Right lobe of liver (tissue), 6 donors: ENCODE results near the gene TREH. TPM values are rescaled to one million over a fixed set of nuclear protein-coding genes. Genes with fewer than 3 reads are reported as not detected.

Source experiments
- ATAC-seq, 4 donors: fragments of 200-7000 bp; cut with Tn5 transposase; one replicate each; pipeline ENCODE4 v1.9.1; 2020; ENCODE audit warnings: mild to moderate bottlenecking in 4 of 4, moderate library complexity in 4 of 4
- DNase-seq, 3 donors: peaks; one replicate each; pipeline ENCODE4 v3.0.0-alpha.2; 2020
- H3K27ac ChIP-seq, 3 donors: fragments of 200-600 bp; one replicate each; pipeline ENCODE4 v1.8.0; 2022
- H3K27me3 ChIP-seq, 2 donors: fragments of 200-600 bp; one replicate each; pipeline ENCODE4 v1.8.0; 2022
- H3K36me3 ChIP-seq, 4 donors: fragments of 200-600 bp; sonication (generic) in 1 of 4; one replicate each; pipeline versions ENCODE4 v1.5.1 to v1.8.0; 2017 to 2022; ENCODE audit warnings: control low read depth in 1 of 4
- H3K4me1 ChIP-seq, 4 donors: fragments of 200-600 bp; sonication (generic) in 1 of 4; one replicate each; pipeline versions ENCODE4 v1.5.1 to v1.8.0; 2017 to 2022; ENCODE audit warnings: control low read depth in 1 of 4
- H3K4me3 ChIP-seq, 3 donors: fragments of 200-600 bp; one replicate each; pipeline ENCODE4 v1.8.0; 2022
- H3K9me3 ChIP-seq, 4 donors: fragments of 200-600 bp; sonication (generic) in 1 of 4; one replicate each; pipeline versions ENCODE4 v1.5.1 to v1.8.0; 2017 to 2022; ENCODE audit warnings: control low read depth in 1 of 4
- CTCF ChIP-seq, 4 donors: fragments of 200-600 bp in 3 of 4; fragments of 450-650 bp in 1 of 4; IDR thresholded peaks; one replicate each; pipeline versions ENCODE4 v1.5.1 to v1.8.0; 2016 to 2022; ENCODE audit warnings: antibody characterized with exemption in 4 of 4, mild to moderate bottlenecking in 2 of 4
- POLR2A ChIP-seq: fragments of 450-650 bp; IDR thresholded peaks from one replicate; pipeline ENCODE4 v1.6.1; 2017; ENCODE audit warnings: antibody characterized with exemption, mild to moderate bottlenecking
- WGBS: methylation state at CpG from one replicate; pipeline ENCODE4 v1.1.6; 2018; ENCODE audit warnings: low coverage, low lambda C conversion rate; ENCODE audit not compliant: insufficient coverage; ENCODE audit errors: missing lambda C conversion rate; 5-methylcytosine and 5-hydroxymethylcytosine counted together
- intact Hi-C, 2 donors: fragments of 100-400 bp; cut with DNase I; formaldehyde crosslinking; loops; one replicate each; pipeline versions ENCODE4 v1.11.2 to v1.14.1; 2022
- total RNA-seq, 6 experiments: library from RNA; depleted of rRNA in 2 of 6; stranded (reverse); fragments of >200 nt in 2 of 6; fragmentation: NEBNext Ultra II Directional in 3 of 6; extraction: Animal tissue kit (Norgen Biotek cat#: 25700) in 3 of 6; gene quantifications; one replicate each; pipeline versions ENCODE4 v1.1.0 to v1.2.4, GENCODE V29; 2016 to 2023
- donor health status: DM: no; HTN: yes; CAD: no.
- donor health status: DM: no; HTN: no; CAD: no.
- donor health status: DM: no; HTN: no; CAD: no.
- donor health status: DM: no; HTN: yes; CAD: no.
- donor health status: DM: no; HTN: yes; CAD: no.

TREH gene
- total RNA-seq, 6 experiments from 2014 or later: 2.1 to 5.1 (median 2.9) TPM; not detected in 2

GRCh38 chr11:118635642-118636041, 43.8 kb downstream of the TREH start:
- WGBS: 100% methylated on average over 2 of the region's 2 CpGs
- H3K9me3 ChIP-seq: no peaks in the 10 kb centered on the region
- TF ChIP-seq POLR2A (no peak), CTCF (IDR thresholded peaks at IDR 0.05) (no peak)

GRCh38 chr11:118635237-118635591, 44.2 kb downstream of the TREH start:
- no peak for DNase-seq
- Histone ChIP-seq H3K4me3 (peak overlapping the region; percentile 6 to 36 (median 32)), H3K27ac (peak overlapping the region in 1 of 3 donors; percentile 18), H3K36me3 (no peaks in the 10 kb centered on the region), H3K4me1 (peaks cover 0 to 10% (median 0%) of the 10 kb centered on the region in 4 donors), H3K27me3 (no peaks in the 10 kb centered on the region), H3K9me3 (no peaks in the 10 kb centered on the region)
- intact Hi-C loops: no loop called here
- ATAC-seq: peak in 3 of 4 donors; percentile 16 to 18 (median 17)
- no peak for TF ChIP-seq CTCF (IDR thresholded peaks at IDR 0.05)
- WGBS: 44% methylated on average over 4 of the region's 15 CpGs

More at GRCh38 chr11:118635642-118636041, 43.8 kb downstream of the TREH start:
- intact Hi-C loops: no loop called here
- H3K27ac ChIP-seq: no peak overlapping the region
- no peak overlapping the region for H3K4me3 ChIP-seq
- ATAC-seq: no peak
- H3K36me3 ChIP-seq: no peaks in the 10 kb centered on the region
- peaks cover 0 to 10% (median 0%) of the 10 kb centered on the region in 4 donors for H3K4me1 ChIP-seq
- no peaks in the 10 kb centered on the region for H3K27me3 ChIP-seq
- DNase-seq: no peak

- H3K4me1 ChIP-seq: peaks cover 0 to 10% (median 0%) of the 10 kb centered on the region in 4 donors
- WGBS: 25% methylated on average over 30 of the region's 41 CpGs
- TF ChIP-seq POLR2A (no peak), CTCF (IDR thresholded peaks at IDR 0.05) (peak in 2 of 4 donors; percentile 38 to 41)
- no peaks in the 10 kb centered on the region for H3K36me3 ChIP-seq
- peak overlapping the region; percentile 6 to 36 (median 32) for H3K4me3 ChIP-seq
- peak overlapping the region in 1 of 3 donors; percentile 18 for H3K27ac ChIP-seq
- ATAC-seq (peak; percentile 93 to 96 (median 95)), DNase-seq (peak; percentile 83 to 86 (median 85))
- no peaks in the 10 kb centered on the region for H3K27me3 ChIP-seq
- intact Hi-C loops: no loop called here
- no peaks in the 10 kb centered on the region for H3K9me3 ChIP-seq
Observed at GRCh38 chr11:118634431-118635236, 44.8 kb downstream of the TREH start.

GRCh38 chr11:118633979-118634378, 45.5 kb downstream of the TREH start:
- H3K27me3 ChIP-seq: no peaks in the 10 kb centered on the region
- intact Hi-C loops: no loop called here
- DNase-seq (no peak), ATAC-seq (no peak)
- no peaks in the 10 kb centered on the region for H3K36me3 ChIP-seq
- no peaks in the 10 kb centered on the region for H3K9me3 ChIP-seq
- H3K4me1 ChIP-seq: peaks cover 0 to 10% (median 0%) of the 10 kb centered on the region in 4 donors
- H3K27ac ChIP-seq: no peak overlapping the region
- WGBS: 50% methylated on average over 1 of the region's 4 CpGs
- TF ChIP-seq CTCF (IDR thresholded peaks at IDR 0.05) (no peak), POLR2A (no peak)
- no peak overlapping the region for H3K4me3 ChIP-seq
